Pancreas (tissue), 10 donors: ENCODE results near the gene CPA3. TPM values are rescaled to one million over a fixed set of nuclear protein-coding genes. Genes with fewer than 3 reads are reported as not detected.

Experiments
- ATAC-seq, 4 donors: fragments of 200-7000 bp; cut with Tn5 transposase; one replicate each; pipeline versions ENCODE4 v1.8.0 to v1.9.1; 2020; ENCODE audit warnings: mild to moderate bottlenecking in 4 of 4, moderate library complexity in 4 of 4
- DNase-seq, 6 donors: peaks; one replicate each; pipeline ENCODE4 v3.0.0-alpha.2; 2020
- FAIRE-seq: peaks from 2 replicates; lab custom pipeline; 2012; peaks lifted over from hg19 to GRCh38; lab: Jason Lieb, UNC
- H3K27ac ChIP-seq, 4 donors: fragments of 200-600 bp; sonication (generic); 1 replicate in 3 of 4; 2 replicates in 1 of 4; pipeline versions ENCODE4 v1.5.0 to v1.8.0; 2020
- H3K27me3 ChIP-seq, 4 donors: fragments of 200-600 bp; one replicate each; pipeline ENCODE4 v1.8.0; 2021
- H3K36me3 ChIP-seq, 3 donors: fragments of 200-600 bp; sonication (generic) in 1 of 3; one replicate each; pipeline versions ENCODE4 v1.5.0 to v1.8.0; 2020 to 2021
- H3K4me1 ChIP-seq, 3 donors: fragments of 200-600 bp; one replicate each; pipeline ENCODE4 v1.8.0; 2021
- H3K4me3 ChIP-seq, 4 donors: fragments of 200-600 bp; sonication (generic) in 2 of 4; one replicate each; pipeline versions ENCODE4 v1.5.0 to v1.8.0; 2020 to 2021
- H3K9me3 ChIP-seq, 4 donors: fragments of 200-600 bp; one replicate each; pipeline ENCODE4 v1.8.0; 2021
- CTCF ChIP-seq, 4 donors: fragments of 200-600 bp; sonication (generic) in 3 of 4; IDR thresholded peaks; one replicate each; pipeline versions ENCODE4 v1.5.0 to v1.8.0; 2021; ENCODE audit warnings: antibody characterized with exemption in 4 of 4
- WGBS, 2 donors: extraction: QIAGEN DNeasy Blood & Tissue Kit; methylation state at CpG; one replicate each; pipeline ENCODE4 v1.1.7; 2013; 5-methylcytosine and 5-hydroxymethylcytosine counted together
- intact Hi-C, 3 donors: fragments of 100-400 bp; cut with DNase I; formaldehyde crosslinking; loops; one replicate each; pipeline versions ENCODE4 v1.11.1 to v1.14.2; 2022
- polyA plus RNA-seq, 2 donors: library from polyadenylated mRNA; stranded (reverse); fragments of 200-250 nt; gene quantifications; one replicate each; pipeline ENCODE4 v1.2.3, GENCODE V29; 2013
- total RNA-seq, 6 donors: library from RNA; stranded (reverse); fragmentation: NEBNext Ultra II Directional in 4 of 6; extraction: Animal tissue kit (Norgen Biotek cat#: 25700) in 4 of 6; gene quantifications; one replicate each; pipeline versions ENCODE4 v1.2.1 to v1.2.4, GENCODE V29; 2021 to 2023
- donor health status: healthy with polysubstance abuse.
- donor health status: DM: no; HTN: no; CAD: no; lungs with moderate emphysema.
- donor health status: DM: no; HTN: no; CAD: no.
- donor health status: control.
- donor health status: control.
- donor health status: Bipolar disorder and iron deficiency.
- donor health status: DM: yes; HTN: yes; CAD: no.
- donor health status: DM: no; HTN: no; CAD: no.
- donor health status: DM: no; HTN: no; CAD: no.
- donor health status: DM: yes; HTN: yes; CAD: no.

The CPA3 gene
- total and polyA plus RNA-seq, 8 donors, result 1.1 to 10.4 (median 4.8) TPM

GRCh38 chr3:148840451-148840850, 24.6 kb upstream of the CPA3 start:
- Histone ChIP-seq H3K27ac (peak overlapping the region in 2 of 4 donors; percentile 53 to 57), H3K36me3 (peaks cover 0 to 66% (median 13%) of the 10 kb centered on the region in 3 donors), H3K4me3 (peak overlapping the region in 1 of 4 donors; percentile 19), H3K4me1 (peaks cover 0 to 22% (median 3%) of the 10 kb centered on the region in 3 donors), H3K27me3 (no peaks in the 10 kb centered on the region), H3K9me3 (no peaks in the 10 kb centered on the region)
- ATAC-seq (peak in 3 of 4 donors; percentile 2 to 24 (median 4)), FAIRE-seq (no peak), DNase-seq (no peak)
- intact Hi-C loops, result no loop called here
- no peak for TF ChIP-seq CTCF (IDR thresholded peaks at IDR 0.05)
- whole genome bisulfite sequencing, 2 donors, result 23 to 28% methylated on average over 4 of the region's 4 CpGs

GRCh38 chr3:148845756-148846395, 19.2 kb upstream of the CPA3 start:
- Histone ChIP-seq H3K27ac (peak overlapping the region in 2 of 4 donors; percentile 23 to 53), H3K4me1 (peaks cover 0 to 20% (median 3%) of the 10 kb centered on the region in 3 donors), H3K27me3 (no peaks in the 10 kb centered on the region), H3K4me3 (no peak overlapping the region), H3K9me3 (no peaks in the 10 kb centered on the region), H3K36me3 (peaks cover 6 to 72% (median 13%) of the 10 kb centered on the region in 3 donors)
- FAIRE-seq (no peak), ATAC-seq (no peak), DNase-seq (no peak)
- intact Hi-C loops, result no loop called here
- 28 to 35% methylated on average over 2 of the region's 2 CpGs for WGBS, 2 donors
- TF ChIP-seq CTCF (IDR thresholded peaks at IDR 0.05), result no peak

- H3K4me3 ChIP-seq, result no peak overlapping the region
- peaks cover 6 to 65% (median 6%) of the 10 kb centered on the region in 3 donors for H3K36me3 ChIP-seq
- no peak for TF ChIP-seq CTCF (IDR thresholded peaks at IDR 0.05)
- no peak for FAIRE-seq
- no peaks in the 10 kb centered on the region for H3K27me3 ChIP-seq
- 22 to 23% methylated on average over 1 of the region's 1 CpG for WGBS, 2 donors
- no peak for DNase-seq
- peak overlapping the region in 2 of 4 donors; percentile 0 to 25 for H3K27ac ChIP-seq
- intact Hi-C loops, result no loop called here
- H3K9me3 ChIP-seq, result no peaks in the 10 kb centered on the region
- ATAC-seq, result no peak
- peaks cover 0 to 11% (median 3%) of the 10 kb centered on the region in 3 donors for H3K4me1 ChIP-seq
Measured at GRCh38 chr3:148847351-148847750, 17.7 kb upstream of the CPA3 start.

- intact Hi-C loops, result no loop called here
- Histone ChIP-seq H3K4me1 (peaks cover 0 to 11% (median 0%) of the 10 kb centered on the region in 3 donors), H3K27me3 (no peaks in the 10 kb centered on the region), H3K36me3 (peaks cover 6 to 65% (median 6%) of the 10 kb centered on the region in 3 donors), H3K27ac (peak overlapping the region in 1 of 4 donors; percentile 2), H3K9me3 (no peaks in the 10 kb centered on the region), H3K4me3 (no peak overlapping the region)
- WGBS, 2 donors, result 54 to 61% methylated on average over 1 of the region's 1 CpG
- TF ChIP-seq CTCF (IDR thresholded peaks at IDR 0.05), result no peak
- no peak for DNase-seq
- no peak for ATAC-seq
- no peak for FAIRE-seq
Measured at GRCh38 chr3:148848410-148848809, 16.7 kb upstream of the CPA3 start.
